NB4 (cell line): ENCODE data around the gene DOCK8.
A peak's percentile ranks its signal among the peaks of the same experiment; 100 is the strongest.

Experiments
- DNase-seq: peaks from one replicate; pipeline ENCODE4 v3.0.0; 2010; ENCODE audit warnings: low read depth
- H3K4me3 ChIP-seq: one replicate; pipeline ENCODE4 v1.5.1; 2011; ENCODE audit warnings: mild to moderate bottlenecking, low read depth, low read length, moderate library complexity
- MYC ChIP-seq: IDR thresholded peaks from 2 replicates; pipeline ENCODE4 v1.6.1; 2011; ENCODE audit warnings: low read depth, low read length
- POLR2A ChIP-seq: IDR thresholded peaks from 2 replicates; pipeline ENCODE4 v1.6.1; 2011; ENCODE audit warnings: mild to moderate bottlenecking; ENCODE audit not compliant: insufficient read length; ENCODE audit errors: extremely low read depth
- TF ChIP-seq, protein P1 (sequence below): IDR thresholded peaks from one replicate; pipeline ENCODE4 v1.5.1; 2012; ENCODE audit warnings: low read depth, low read length
- TF ChIP-seq, protein P2 (sequence below): IDR thresholded peaks from 2 replicates; pipeline ENCODE4 v1.6.1; 2011; ENCODE audit warnings: low read depth, low read length

The DOCK8 gene

DNA sequence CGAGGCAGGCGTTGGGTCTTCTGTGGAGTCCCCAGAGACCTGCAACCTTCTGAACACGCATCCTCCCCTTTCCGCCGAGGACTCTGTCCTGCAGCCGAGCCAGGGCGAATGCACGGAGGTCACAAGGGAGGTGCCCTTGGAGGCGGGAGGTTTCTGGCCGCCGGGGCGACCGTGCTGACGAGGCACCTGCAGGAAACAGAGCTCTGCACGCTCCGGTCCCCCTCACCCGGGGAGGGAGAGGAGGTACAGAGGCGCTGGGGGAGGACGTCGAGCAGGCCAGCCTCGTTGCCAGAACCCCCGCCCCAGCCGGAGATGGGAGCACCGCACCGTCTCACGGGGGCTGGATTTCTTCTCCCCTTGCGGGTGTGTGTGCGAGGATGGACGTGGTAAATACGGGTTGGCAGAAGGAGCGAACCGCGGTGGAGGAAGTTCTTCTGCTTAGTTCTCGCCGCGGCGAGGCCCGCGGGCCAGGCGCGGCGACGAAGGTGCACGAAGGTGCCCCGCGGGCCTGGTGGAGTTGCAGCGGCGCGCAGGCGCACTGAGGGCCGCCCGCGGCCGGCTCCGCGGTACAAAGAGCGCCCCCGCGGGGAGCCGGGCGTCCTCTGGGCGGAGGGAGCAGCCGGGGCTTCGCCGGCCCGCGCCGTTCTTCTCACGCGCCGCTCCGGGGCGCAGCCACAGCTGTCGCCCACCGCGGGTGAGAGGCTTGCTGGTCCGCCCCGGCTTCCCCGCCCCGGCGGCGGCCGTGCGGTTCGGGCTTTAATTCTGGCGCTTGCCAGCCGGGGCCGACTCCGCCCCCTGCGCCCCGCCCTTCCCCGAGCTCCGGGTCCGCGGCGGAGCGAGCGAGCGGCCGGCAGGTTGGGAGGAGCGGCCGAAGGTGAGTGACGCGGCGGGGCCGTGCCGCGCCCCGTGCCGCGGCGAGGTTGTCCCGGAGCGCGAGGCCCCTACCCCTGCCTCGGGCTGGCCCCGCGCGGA lies 289.5 kb downstream of the DOCK8 start, which contains the start of gene KANK1:
KANK1 (plus strand) TSS at position 815 of the 972 bp plus-strand sequence.
- TF ChIP-seq, protein P1, sequence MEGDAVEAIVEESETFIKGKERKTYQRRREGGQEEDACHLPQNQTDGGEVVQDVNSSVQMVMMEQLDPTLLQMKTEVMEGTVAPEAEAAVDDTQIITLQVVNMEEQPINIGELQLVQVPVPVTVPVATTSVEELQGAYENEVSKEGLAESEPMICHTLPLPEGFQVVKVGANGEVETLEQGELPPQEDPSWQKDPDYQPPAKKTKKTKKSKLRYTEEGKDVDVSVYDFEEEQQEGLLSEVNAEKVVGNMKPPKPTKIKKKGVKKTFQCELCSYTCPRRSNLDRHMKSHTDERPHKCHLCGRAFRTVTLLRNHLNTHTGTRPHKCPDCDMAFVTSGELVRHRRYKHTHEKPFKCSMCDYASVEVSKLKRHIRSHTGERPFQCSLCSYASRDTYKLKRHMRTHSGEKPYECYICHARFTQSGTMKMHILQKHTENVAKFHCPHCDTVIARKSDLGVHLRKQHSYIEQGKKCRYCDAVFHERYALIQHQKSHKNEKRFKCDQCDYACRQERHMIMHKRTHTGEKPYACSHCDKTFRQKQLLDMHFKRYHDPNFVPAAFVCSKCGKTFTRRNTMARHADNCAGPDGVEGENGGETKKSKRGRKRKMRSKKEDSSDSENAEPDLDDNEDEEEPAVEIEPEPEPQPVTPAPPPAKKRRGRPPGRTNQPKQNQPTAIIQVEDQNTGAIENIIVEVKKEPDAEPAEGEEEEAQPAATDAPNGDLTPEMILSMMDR: peak; percentile 21
- peak; percentile 34 for TF ChIP-seq POLR2A
- TF ChIP-seq MYC: peak; percentile 34; the same call in 1 of the 2 replicates
- TF ChIP-seq, protein P2, sequence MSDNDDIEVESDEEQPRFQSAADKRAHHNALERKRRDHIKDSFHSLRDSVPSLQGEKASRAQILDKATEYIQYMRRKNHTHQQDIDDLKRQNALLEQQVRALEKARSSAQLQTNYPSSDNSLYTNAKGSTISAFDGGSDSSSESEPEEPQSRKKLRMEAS: peak; percentile 53; the same call in 1 of the 2 replicates
- peak within 1 kb of the TSS; percentile 48 for H3K4me3 ChIP-seq
- peak; percentile 88 for DNase-seq

DNA sequence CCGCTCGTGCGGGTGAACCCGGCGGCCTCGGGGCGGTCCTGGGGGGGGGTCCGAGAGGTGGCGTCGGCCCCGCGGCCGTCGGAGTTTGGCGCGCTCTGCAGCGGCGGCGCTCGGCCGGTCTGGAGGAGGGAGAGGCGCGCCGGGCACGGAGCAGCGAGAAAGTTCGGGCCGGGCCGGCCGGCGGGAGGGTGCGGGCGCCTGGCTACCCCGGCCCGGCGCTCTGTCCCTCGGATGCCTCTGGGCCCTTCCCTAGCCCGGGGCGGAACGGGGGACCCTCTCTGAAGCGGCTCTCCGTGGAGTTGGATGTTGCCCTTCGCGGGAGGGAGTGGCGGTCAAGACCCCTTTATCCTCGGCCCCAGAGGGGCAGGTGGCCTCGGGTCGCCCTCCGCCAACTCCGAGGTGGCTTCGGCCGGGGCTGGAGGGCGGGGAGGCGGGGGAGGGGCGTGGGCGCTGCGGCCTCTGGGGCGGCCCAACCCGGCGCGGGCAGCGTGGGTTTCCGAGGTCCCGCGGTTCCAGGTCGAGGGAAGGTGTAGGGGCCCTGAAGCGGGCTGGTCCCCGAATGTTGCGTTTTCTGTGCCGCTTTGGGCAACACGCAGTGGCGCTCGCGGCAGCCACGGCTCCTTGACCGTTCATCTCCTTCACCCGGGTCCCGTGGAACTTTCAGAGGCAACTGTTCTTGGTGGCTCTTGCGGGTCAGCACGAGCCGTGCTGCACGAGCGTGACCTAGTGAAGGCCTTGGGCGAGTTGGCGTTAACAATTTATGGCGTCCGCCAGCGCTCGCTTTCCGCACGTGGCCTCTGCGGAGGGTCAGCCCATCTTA lies 290.5 kb downstream of the DOCK8 start:
- TF ChIP-seq, protein P1: no peak
- TF ChIP-seq POLR2A: no peak
- no peak for TF ChIP-seq MYC
- TF ChIP-seq, protein P2: no peak
- H3K4me3 ChIP-seq: no peak overlapping the region
- peak; percentile 40 for DNase-seq

DNA sequence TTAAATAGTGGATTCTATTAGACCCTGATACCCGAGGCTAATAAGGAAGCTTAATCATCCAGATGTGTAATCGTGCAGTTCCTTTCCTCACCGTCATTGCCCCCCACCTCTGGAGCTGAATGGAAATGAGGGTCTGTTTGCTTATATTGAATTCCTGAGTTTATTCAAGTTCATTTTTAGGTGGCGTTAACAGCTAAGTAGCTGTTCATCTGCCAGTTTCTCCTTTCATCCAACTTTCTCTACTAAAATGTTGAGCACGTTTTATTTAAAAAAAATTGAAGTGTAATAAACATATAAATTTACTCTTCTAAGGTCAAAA lies 291.0 kb downstream of the DOCK8 start:
- DNase-seq: peak; percentile 24
- H3K4me3 ChIP-seq: no peak overlapping the region
- TF ChIP-seq, protein P2: no peak
- TF ChIP-seq, protein P1: no peak
- TF ChIP-seq POLR2A (no peak), MYC (no peak)

DNA sequence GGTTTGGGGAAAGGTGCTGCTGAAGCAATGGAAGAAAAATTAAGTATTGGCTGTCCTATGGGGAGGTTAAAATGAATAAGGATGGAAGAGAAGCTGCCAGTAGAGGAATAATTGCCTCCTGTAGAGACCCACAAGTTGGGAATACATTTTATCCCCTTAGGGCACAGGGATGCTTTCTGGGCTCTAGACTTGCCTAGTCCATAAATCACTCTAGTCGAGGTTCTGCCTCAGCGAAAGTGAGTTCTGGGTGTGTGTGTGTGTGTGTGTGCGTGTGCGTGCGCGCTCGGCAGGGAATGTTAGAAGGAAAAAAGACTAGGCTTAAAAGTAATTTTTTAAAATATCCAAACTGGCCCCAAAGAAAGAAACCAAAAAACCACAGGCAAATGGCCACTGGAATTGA lies 291.6 kb downstream of the DOCK8 start:
- no peak for TF ChIP-seq MYC
- TF ChIP-seq POLR2A: no peak
- TF ChIP-seq, protein P1: no peak
- TF ChIP-seq, protein P2: no peak
- DNase-seq: no peak
- H3K4me3 ChIP-seq: no peak overlapping the region

DNA sequence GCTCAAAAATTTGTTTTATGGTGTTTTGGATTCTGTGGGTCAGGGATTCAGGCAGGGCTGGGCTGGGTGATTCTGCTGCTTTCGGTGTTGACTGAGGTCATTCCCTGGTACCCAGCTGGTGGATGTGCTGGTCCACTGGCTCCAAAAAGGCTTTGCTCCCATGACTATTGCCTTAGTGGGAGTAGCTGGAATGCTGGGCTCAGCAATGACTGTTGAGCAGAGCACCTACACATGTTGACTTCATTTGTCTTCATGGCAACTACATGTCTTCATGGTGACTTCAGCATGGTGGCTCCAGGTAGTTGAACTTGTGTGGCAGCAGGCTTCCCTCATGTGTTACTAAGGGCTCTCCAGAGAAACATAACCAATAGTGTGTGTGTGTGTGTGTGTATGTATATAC lies 297.2 kb downstream of the DOCK8 start:
- no peak for DNase-seq
- TF ChIP-seq MYC (no peak), POLR2A (no peak)
- TF ChIP-seq, protein P1: no peak
- TF ChIP-seq, protein P2: no peak
- no peak overlapping the region for H3K4me3 ChIP-seq
